Limb (tissue), 2 donors: ENCODE data around the gene DGKG.

ENCODE experiments used
- DNase-seq, 2 donors: peaks; one replicate each; pipeline ENCODE4 v3.0.0-alpha.2; 2016; ENCODE audit errors: extremely low spot score in 2 of 2

The DGKG gene

GRCh38 chr3:186368176-186368575 lies 6.1 kb upstream of the DGKG start:
- no peak for DNase-seq

GRCh38 chr3:186367631-186368030 lies 5.6 kb upstream of the DGKG start:
- DNase-seq, result no peak

GRCh38 chr3:186366206-186366605 lies 4.2 kb upstream of the DGKG start:
- no peak for DNase-seq

GRCh38 chr3:186365202-186365974 lies 3.4 kb upstream of the DGKG start:
- no peak for DNase-seq

- DNase-seq, result no peak
Observed at GRCh38 chr3:186362988-186363387, 954 bp upstream of the DGKG start.

GRCh38 chr3:186362537-186362842 lies 456 bp upstream of the DGKG start:
- DNase-seq, result no peak

GRCh38 chr3:186361246-186361761 lies 730 bp downstream of the DGKG start:
- DNase-seq, result no peak

GRCh38 chr3:186360779-186361178 lies 1.3 kb downstream of the DGKG start:
- DNase-seq, result no peak

GRCh38 chr3:186359078-186359477 lies 3.0 kb downstream of the DGKG start:
- no peak for DNase-seq

- DNase-seq, result no peak
Observed at GRCh38 chr3:186356152-186356551, 5.9 kb downstream of the DGKG start.

GRCh38 chr3:186354100-186354499 lies 7.9 kb downstream of the DGKG start:
- DNase-seq, result no peak

GRCh38 chr3:186352369-186352768 lies 9.7 kb downstream of the DGKG start:
- DNase-seq, result no peak

- DNase-seq, result no peak
Observed at GRCh38 chr3:186342197-186342596, 19.8 kb downstream of the DGKG start.

GRCh38 chr3:186340204-186340603 lies 21.8 kb downstream of the DGKG start:
- DNase-seq, result no peak

- no peak for DNase-seq
Observed at GRCh38 chr3:186339180-186339918, 22.7 kb downstream of the DGKG start.

GRCh38 chr3:186333256-186333655 lies 28.8 kb downstream of the DGKG start:
- DNase-seq, result no peak

GRCh38 chr3:186330772-186331460 lies 31.1 kb downstream of the DGKG start:
- no peak for DNase-seq

- DNase-seq, result no peak
Observed at GRCh38 chr3:186329589-186329988, 32.4 kb downstream of the DGKG start.

- no peak for DNase-seq
Observed at GRCh38 chr3:186327912-186328487, 34.0 kb downstream of the DGKG start.

- DNase-seq, result no peak
Observed at GRCh38 chr3:186322761-186323160, 39.3 kb downstream of the DGKG start.

GRCh38 chr3:186321746-186322145 lies 40.3 kb downstream of the DGKG start:
- no peak for DNase-seq
